HFF-Myc (cell line): ENCODE results near the gene DIAPH3.

Experiments
- DNase-seq: peaks from one replicate; pipeline ENCODE4 v3.0.0-alpha.2; 2011; ENCODE audit warnings: low read depth; ENCODE audit errors: extremely low read depth
- H3K4me3 ChIP-seq: replicated peaks from 2 replicates; pipeline ENCODE4 v1.5.1; 2011; ENCODE audit warnings: low read depth, mild to moderate bottlenecking, control low read depth, low read length
- TF ChIP-seq, protein P1 (sequence below): IDR thresholded peaks from 2 replicates; pipeline ENCODE4 v1.5.1; 2012; ENCODE audit warnings: mild to moderate bottlenecking, low read depth, low read length, control low read depth; ENCODE audit errors: missing control alignments

The DIAPH3 gene

DNA sequence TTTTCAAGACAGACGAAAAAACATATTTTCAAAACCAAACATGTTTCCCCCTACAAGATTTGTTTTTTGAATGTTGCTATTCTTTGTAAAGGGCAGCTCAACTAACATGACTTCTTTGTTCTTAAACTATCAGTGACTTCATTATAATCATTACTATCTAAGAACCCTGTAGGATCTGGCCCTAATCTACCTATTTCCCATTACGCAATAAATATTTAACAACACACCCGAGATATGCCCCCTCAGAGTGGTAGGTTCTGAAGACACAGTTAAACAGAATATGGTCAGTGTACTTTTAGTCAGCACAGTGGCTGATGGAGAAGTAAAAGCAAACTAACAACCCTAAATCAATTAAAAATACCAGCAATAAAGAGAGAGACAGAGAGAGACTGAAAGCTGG is 186.9 kb downstream of the DIAPH3 start:
- no peak for DNase-seq
- TF ChIP-seq, protein P1, sequence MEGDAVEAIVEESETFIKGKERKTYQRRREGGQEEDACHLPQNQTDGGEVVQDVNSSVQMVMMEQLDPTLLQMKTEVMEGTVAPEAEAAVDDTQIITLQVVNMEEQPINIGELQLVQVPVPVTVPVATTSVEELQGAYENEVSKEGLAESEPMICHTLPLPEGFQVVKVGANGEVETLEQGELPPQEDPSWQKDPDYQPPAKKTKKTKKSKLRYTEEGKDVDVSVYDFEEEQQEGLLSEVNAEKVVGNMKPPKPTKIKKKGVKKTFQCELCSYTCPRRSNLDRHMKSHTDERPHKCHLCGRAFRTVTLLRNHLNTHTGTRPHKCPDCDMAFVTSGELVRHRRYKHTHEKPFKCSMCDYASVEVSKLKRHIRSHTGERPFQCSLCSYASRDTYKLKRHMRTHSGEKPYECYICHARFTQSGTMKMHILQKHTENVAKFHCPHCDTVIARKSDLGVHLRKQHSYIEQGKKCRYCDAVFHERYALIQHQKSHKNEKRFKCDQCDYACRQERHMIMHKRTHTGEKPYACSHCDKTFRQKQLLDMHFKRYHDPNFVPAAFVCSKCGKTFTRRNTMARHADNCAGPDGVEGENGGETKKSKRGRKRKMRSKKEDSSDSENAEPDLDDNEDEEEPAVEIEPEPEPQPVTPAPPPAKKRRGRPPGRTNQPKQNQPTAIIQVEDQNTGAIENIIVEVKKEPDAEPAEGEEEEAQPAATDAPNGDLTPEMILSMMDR = no peak
- H3K4me3 ChIP-seq = no peak overlapping the region

DNA sequence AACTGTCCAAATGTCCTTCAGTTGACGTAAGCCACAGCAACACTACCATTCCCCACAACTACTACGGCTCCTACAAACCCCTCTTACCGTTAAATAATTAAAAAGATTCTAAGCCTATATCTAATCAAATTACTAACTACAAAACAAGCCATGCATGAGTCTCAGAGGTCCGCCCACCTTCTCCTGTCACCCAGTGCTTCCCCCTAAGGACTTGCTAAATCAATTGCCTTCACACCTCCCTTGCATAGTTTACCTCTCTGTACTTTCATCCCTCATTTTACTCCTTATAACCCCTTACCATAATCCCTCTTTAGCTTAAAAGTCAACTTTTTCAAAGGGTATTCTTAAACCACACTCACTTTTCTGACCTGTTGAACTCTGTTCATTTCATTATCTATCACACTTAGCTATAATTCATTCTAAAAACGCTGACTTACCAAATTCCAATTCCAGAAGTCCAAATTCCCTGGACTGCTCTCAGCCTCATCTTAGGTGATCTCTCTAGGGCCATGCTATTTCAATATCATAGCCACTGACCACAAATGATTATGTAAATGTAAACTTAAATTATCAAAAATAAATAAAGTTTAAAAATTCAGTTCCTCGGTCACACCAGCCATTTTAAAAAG is 187.8 kb downstream of the DIAPH3 start:
- TF ChIP-seq, protein P1 = no peak
- no peak for DNase-seq
- H3K4me3 ChIP-seq = no peak overlapping the region

DNA sequence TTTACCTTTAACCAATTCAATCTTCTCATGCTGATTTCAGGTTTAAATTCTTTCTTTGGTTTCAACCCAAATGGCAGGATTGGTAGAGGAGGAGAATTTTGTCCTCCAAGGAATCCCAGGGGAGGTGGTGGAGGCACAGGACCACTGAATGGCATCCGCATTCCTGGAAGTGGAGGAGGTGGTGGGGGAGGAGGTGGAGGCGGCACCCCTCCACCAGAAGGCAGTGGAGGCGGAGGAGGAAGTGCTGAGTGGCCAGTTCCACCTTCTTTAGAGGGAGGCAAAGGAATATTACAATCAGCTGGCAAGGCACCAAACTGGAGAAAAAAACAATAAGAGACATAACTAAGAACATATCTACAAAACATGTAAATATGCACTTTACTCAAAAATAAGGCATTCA is 192.9 kb downstream of the DIAPH3 start:
- no peak for DNase-seq
- no peak overlapping the region for H3K4me3 ChIP-seq
- TF ChIP-seq, protein P1 = no peak

DNA sequence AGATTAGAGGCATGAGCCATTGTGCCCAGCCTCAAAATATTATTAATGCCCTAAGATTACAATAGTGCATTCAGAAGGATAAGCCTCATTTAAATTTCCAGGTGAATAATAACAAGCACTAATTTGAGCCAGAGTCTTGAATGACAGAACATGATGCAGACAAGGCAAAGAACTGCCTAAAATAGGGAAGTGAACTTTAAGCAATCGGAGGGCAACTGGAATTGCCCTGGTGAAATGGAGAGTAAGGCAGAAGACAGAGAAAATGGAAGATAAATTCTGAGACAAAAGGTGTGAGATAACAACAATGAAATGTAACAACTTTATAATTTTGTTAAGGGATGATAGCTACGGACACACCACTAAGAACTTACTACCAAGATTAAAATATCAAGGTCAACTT is 199.9 kb downstream of the DIAPH3 start:
- H3K4me3 ChIP-seq = no peak overlapping the region
- no peak for DNase-seq
- TF ChIP-seq, protein P1 = no peak

DNA sequence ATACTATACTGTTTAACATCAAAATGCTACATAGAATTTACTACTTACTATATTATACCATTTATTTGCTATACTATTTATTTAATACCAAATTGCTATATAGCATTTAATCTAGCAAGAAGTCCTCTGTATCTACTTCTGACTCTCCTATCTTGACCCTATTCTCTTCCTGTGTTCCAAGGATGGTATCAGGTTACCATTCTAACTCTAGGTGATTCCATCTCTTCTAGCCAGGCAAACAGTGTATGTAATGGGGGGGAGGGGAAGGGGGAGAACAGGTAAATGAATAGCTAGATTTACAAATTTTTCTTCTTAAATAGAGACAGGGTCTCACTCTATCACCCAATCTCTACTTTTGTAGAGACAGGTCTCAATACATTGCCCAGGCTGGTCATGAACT is 200.3 kb downstream of the DIAPH3 start:
- DNase-seq = no peak
- TF ChIP-seq, protein P1 = no peak
- H3K4me3 ChIP-seq = no peak overlapping the region

DNA sequence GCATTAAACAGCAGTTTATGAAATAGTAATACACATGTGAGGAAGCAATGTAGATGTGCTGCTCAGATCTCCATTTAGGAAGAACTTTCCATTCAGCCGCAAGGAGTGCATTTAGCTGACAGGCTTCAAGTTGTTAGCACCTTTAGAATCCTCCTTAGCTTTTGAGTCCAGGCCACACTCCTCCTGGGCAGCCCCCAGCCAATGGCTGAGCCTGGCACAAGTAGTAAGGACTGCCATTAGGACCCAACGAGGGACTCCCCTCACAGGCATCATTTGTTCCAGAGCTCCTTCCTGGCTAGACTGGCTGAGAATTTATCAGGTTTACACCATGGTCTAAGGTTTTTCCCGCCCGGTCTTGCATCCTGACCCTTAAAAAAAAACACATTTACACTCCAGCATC is 201.4 kb downstream of the DIAPH3 start:
- no peak for DNase-seq
- no peak overlapping the region for H3K4me3 ChIP-seq
- TF ChIP-seq, protein P1 = no peak

DNA sequence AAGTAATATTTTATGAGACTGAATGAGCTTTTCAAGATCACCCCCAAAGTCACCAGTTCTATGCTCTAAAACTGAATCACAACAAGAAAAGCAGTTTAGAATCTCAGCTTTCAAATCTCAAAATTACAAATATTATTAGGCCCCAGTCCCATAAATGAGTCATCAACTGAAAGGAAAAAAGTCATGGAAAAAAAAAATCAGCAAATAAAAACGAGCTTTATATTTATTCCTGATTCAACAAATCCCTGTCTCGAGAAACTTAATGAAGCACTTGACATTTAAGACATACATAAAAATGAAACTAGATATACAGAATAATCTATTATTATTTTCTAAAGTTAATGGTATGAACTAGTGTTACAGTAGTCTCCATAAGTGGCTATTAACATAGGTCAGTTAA is 203.0 kb downstream of the DIAPH3 start:
- no peak overlapping the region for H3K4me3 ChIP-seq
- no peak for DNase-seq
- TF ChIP-seq, protein P1 = no peak
